OCI-LY7 (cell line): Measurements from ENCODE around the gene OPN5.

Source experiments
- CTCF ChIP-seq: fragments of 200-600 bp; sonication (generic); conservative IDR thresholded peaks from 2 replicates; pipeline ENCODE4 v1.5.1; 2014; ENCODE audit warnings: mild to moderate bottlenecking, antibody characterized with exemption, low read length, moderate library complexity, mixed read lengths
- EZH2phosphoT487 ChIP-seq: fragments of 200-600 bp; sonication (generic); IDR thresholded peaks from 2 replicates; pipeline ENCODE4 v1.6.1; 2018; ENCODE audit warnings: low read depth, borderline replicate concordance, mild to moderate bottlenecking, mixed run types, antibody characterized with exemption, low read length, moderate library complexity, mixed read lengths

- no peak for TF ChIP-seq CTCF
- no peak for TF ChIP-seq EZH2phosphoT487
Measured at GRCh38 chr6:47804821-47805220, 23.0 kb downstream of the OPN5 start.
